Colonic mucosa (tissue), 4 donors: ENCODE data around the gene MYBL2. TPM values are rescaled to one million over a fixed set of nuclear protein-coding genes. Genes with fewer than 3 reads are reported as not detected.
A peak's percentile ranks its signal among the peaks of the same experiment; 100 is the strongest.

ENCODE experiments used
- DNase-seq: peaks from one replicate; pipeline ENCODE4 v3.0.0-alpha.2; 2020
- H3K27ac ChIP-seq: fragments of 200-600 bp; one replicate; pipeline ENCODE4 v1.8.0; 2021
- H3K27me3 ChIP-seq: fragments of 200-600 bp; one replicate; pipeline ENCODE4 v1.8.0; 2021
- H3K36me3 ChIP-seq: fragments of 200-600 bp; one replicate; pipeline ENCODE4 v1.8.0; 2021
- H3K4me1 ChIP-seq: fragments of 200-600 bp; one replicate; pipeline ENCODE4 v1.8.0; 2021; ENCODE audit warnings: mild to moderate bottlenecking
- H3K4me3 ChIP-seq: fragments of 200-600 bp; one replicate; pipeline ENCODE4 v1.8.0; 2021
- H3K9ac ChIP-seq, 2 donors: one replicate each; pipeline ENCODE4 v1.7.0; 2013; ENCODE audit warnings: control low read depth in 2 of 2, low read depth in 2 of 2, low read length in 2 of 2
- H3K9me3 ChIP-seq: fragments of 200-600 bp; one replicate; pipeline ENCODE4 v1.8.0; 2021
- CTCF ChIP-seq: fragments of 200-600 bp; IDR thresholded peaks from one replicate; pipeline ENCODE4 v1.8.0; 2022; ENCODE audit warnings: antibody characterized with exemption, mild to moderate bottlenecking
- intact Hi-C: fragments of 100-400 bp; cut with DNase I; formaldehyde crosslinking; loops from one replicate; pipeline ENCODE4 v1.14.1; 2022
- total RNA-seq, 2 donors: library from RNA; stranded (reverse); fragmentation: NEBNext Ultra II Directional in 1 of 2; extraction: Animal tissue kit (Norgen Biotek cat#: 25700) in 1 of 2; gene quantifications; one replicate each; pipeline ENCODE4 v1.2.1, GENCODE V29; 2021
- donor health status: healthy.
- donor health status: DM: no; HTN: no; CAD: no.
- donor health status: DM: no; HTN: no; CAD: no.

Gene MYBL2
- total RNA-seq, 2 donors from 2014 or later = 15.1 to 71.1 TPM

GRCh38 chr20:43720007-43720406 is 53.1 kb downstream of the MYBL2 start:
- Histone ChIP-seq H3K27me3 (no peaks in the 10 kb centered on the region), H3K4me3 (no peak overlapping the region), H3K4me1 (no peaks in the 10 kb centered on the region), H3K9ac (no peak overlapping the region), H3K27ac (no peak overlapping the region), H3K9me3 (no peaks in the 10 kb centered on the region), H3K36me3 (no peaks in the 10 kb centered on the region)
- DNase-seq = no peak
- intact Hi-C loops = no loop called here
- TF ChIP-seq CTCF = no peak

- Histone ChIP-seq H3K9me3 (no peaks in the 10 kb centered on the region), H3K4me3 (no peak overlapping the region), H3K27ac (no peak overlapping the region), H3K36me3 (no peaks in the 10 kb centered on the region), H3K27me3 (no peaks in the 10 kb centered on the region), H3K4me1 (no peaks in the 10 kb centered on the region), H3K9ac (no peak overlapping the region)
- intact Hi-C loops = no loop called here
- no peak for DNase-seq
- TF ChIP-seq CTCF = no peak
These were observed 54.1 kb downstream of the MYBL2 start for GRCh38 chr20:43721097-43721428.

GRCh38 chr20:43721429-43722152 is 54.7 kb downstream of the MYBL2 start:
- Histone ChIP-seq H3K4me3 (no peak overlapping the region), H3K36me3 (no peaks in the 10 kb centered on the region), H3K9me3 (no peaks in the 10 kb centered on the region), H3K27ac (no peak overlapping the region), H3K27me3 (no peaks in the 10 kb centered on the region), H3K9ac (peak overlapping the region in 1 of 2 donors; percentile 12), H3K4me1 (no peaks in the 10 kb centered on the region)
- no peak for DNase-seq
- intact Hi-C loops = no loop called here
- TF ChIP-seq CTCF = no peak

GRCh38 chr20:43722153-43722505 is 55.2 kb downstream of the MYBL2 start:
- Histone ChIP-seq H3K27ac (no peak overlapping the region), H3K9me3 (no peaks in the 10 kb centered on the region), H3K9ac (no peak overlapping the region), H3K36me3 (no peaks in the 10 kb centered on the region), H3K27me3 (no peaks in the 10 kb centered on the region), H3K4me1 (no peaks in the 10 kb centered on the region), H3K4me3 (no peak overlapping the region)
- DNase-seq = no peak
- no peak for TF ChIP-seq CTCF
- intact Hi-C loops = no loop called here

GRCh38 chr20:43723186-43723585 is 56.3 kb downstream of the MYBL2 start:
- Histone ChIP-seq H3K9me3 (no peaks in the 10 kb centered on the region), H3K27ac (no peak overlapping the region), H3K27me3 (no peaks in the 10 kb centered on the region), H3K9ac (no peak overlapping the region), H3K4me1 (no peaks in the 10 kb centered on the region), H3K36me3 (no peaks in the 10 kb centered on the region), H3K4me3 (no peak overlapping the region)
- no peak for DNase-seq
- intact Hi-C loops = no loop called here
- no peak for TF ChIP-seq CTCF
